Activated CD4-positive, alpha-beta T cell treated with anti-CD3 and anti-CD28 coated beads, Interleukin-2, amount 10 ng/mL, durations not matched to agents 7 days and 5 days (primary cell): ENCODE results near the gene NISCH. TPM values are rescaled to one million over a fixed set of nuclear protein-coding genes. Genes with fewer than 3 reads are reported as not detected.

Experiments used
- CTCF ChIA-PET: fragments of 350-600 bp; sonication (Branson Sonifier 250); formaldehyde crosslinking; loops from one replicate; lab custom pipeline; 2021; ENCODE audit warnings: antibody characterized with exemption; lab: Charles Lee
- POLR2A ChIA-PET: fragments of 350-600 bp; sonication (Branson Sonifier 250); formaldehyde crosslinking; loops from one replicate; lab custom pipeline; 2021; ENCODE audit warnings: antibody characterized with exemption; lab: Charles Lee
- DNase-seq: peaks from one replicate; pipeline ENCODE4 v3.0.0-alpha.2; 2020
- H3K27ac Mint-ChIP-seq: one replicate; pipeline ENCODE4 v1.8.0; 2021; ENCODE audit warnings: mild to moderate bottlenecking, moderate library complexity, mixed read lengths
- H3K27me3 Mint-ChIP-seq: one replicate; pipeline ENCODE4 v1.8.0; 2021; ENCODE audit warnings: mixed read lengths
- H3K36me3 Mint-ChIP-seq: one replicate; pipeline ENCODE4 v1.8.0; 2021; ENCODE audit warnings: low read depth, mixed read lengths
- H3K4me1 Mint-ChIP-seq: one replicate; pipeline ENCODE4 v1.8.0; 2021; ENCODE audit warnings: mixed read lengths
- H3K4me3 Mint-ChIP-seq: one replicate; pipeline ENCODE4 v1.8.0; 2021; ENCODE audit warnings: mild to moderate bottlenecking, moderate library complexity, mixed read lengths
- H3K9me3 Mint-ChIP-seq: one replicate; pipeline ENCODE4 v1.8.0; 2021; ENCODE audit warnings: mixed read lengths
- total RNA-seq, 2 experiments: library from RNA; stranded (reverse); gene quantifications; one replicate each; pipeline ENCODE4 v1.2.3, GENCODE V29; 2021

NISCH gene
- total RNA-seq, 2 experiments from 2014 or later: 94.5 TPM

- Mint-ChIP-seq H3K36me3 (peaks cover 28% of the 10 kb centered on the region), H3K4me1 (no peaks in the 10 kb centered on the region), H3K27ac (no peak overlapping the region), H3K4me3 (no peak overlapping the region), H3K9me3 (no peaks in the 10 kb centered on the region), H3K27me3 (no peaks in the 10 kb centered on the region)
- ChIA-PET CTCF (no interaction called here), POLR2A (no interaction called here)
- no peak for DNase-seq
Observed at GRCh38 chr3:52483081-52483480, 27.7 kb downstream of the NISCH start.

- CTCF ChIA-PET: no interaction called here
Observed at GRCh38 chr3:52483577-52484381, 28.4 kb downstream of the NISCH start.

GRCh38 chr3:52484680-52485461 is 29.5 kb downstream of the NISCH start:
- CTCF ChIA-PET: no interaction called here
- Mint-ChIP-seq H3K27ac (no peak overlapping the region), H3K27me3 (no peaks in the 10 kb centered on the region), H3K4me3 (no peak overlapping the region), H3K36me3 (peaks cover 25% of the 10 kb centered on the region), H3K9me3 (no peaks in the 10 kb centered on the region), H3K4me1 (no peaks in the 10 kb centered on the region)
- no peak for DNase-seq
- POLR2A ChIA-PET: no interaction called here

More at GRCh38 chr3:52483577-52484381, 28.4 kb downstream of the NISCH start:
- Mint-ChIP-seq H3K4me3 (no peak overlapping the region), H3K27ac (no peak overlapping the region), H3K4me1 (no peaks in the 10 kb centered on the region), H3K27me3 (no peaks in the 10 kb centered on the region), H3K9me3 (no peaks in the 10 kb centered on the region), H3K36me3 (peaks cover 27% of the 10 kb centered on the region)
- POLR2A ChIA-PET: no interaction called here
- DNase-seq: no peak

GRCh38 chr3:52487050-52487787 is 31.8 kb downstream of the NISCH start:
- CTCF ChIA-PET: interaction anchor here (0.6 kb wide), 1 partner anchor 758 kb away, joined by 3 read pairs; no protein-coding TSS in a partner anchor
- H3K36me3 Mint-ChIP-seq: peaks cover 15% of the 10 kb centered on the region

GRCh38 chr3:52487788-52488691 is 32.6 kb downstream of the NISCH start:
- no peaks in the 10 kb centered on the region for H3K9me3 Mint-ChIP-seq
- CTCF ChIA-PET: no interaction called here
- no peak overlapping the region for H3K4me3 Mint-ChIP-seq
- POLR2A ChIA-PET: no interaction called here
- no peak for DNase-seq
- no peaks in the 10 kb centered on the region for H3K27me3 Mint-ChIP-seq
- H3K4me1 Mint-ChIP-seq: no peaks in the 10 kb centered on the region
- no peak overlapping the region for H3K27ac Mint-ChIP-seq
- peaks cover 11% of the 10 kb centered on the region for H3K36me3 Mint-ChIP-seq

More at GRCh38 chr3:52487050-52487787, 31.8 kb downstream of the NISCH start:
- POLR2A ChIA-PET: no interaction called here
- no peak overlapping the region for H3K4me3 Mint-ChIP-seq
- no peak for DNase-seq
- H3K27ac Mint-ChIP-seq: no peak overlapping the region
- H3K4me1 Mint-ChIP-seq: no peaks in the 10 kb centered on the region
- no peaks in the 10 kb centered on the region for H3K27me3 Mint-ChIP-seq
- no peaks in the 10 kb centered on the region for H3K9me3 Mint-ChIP-seq

DNA sequence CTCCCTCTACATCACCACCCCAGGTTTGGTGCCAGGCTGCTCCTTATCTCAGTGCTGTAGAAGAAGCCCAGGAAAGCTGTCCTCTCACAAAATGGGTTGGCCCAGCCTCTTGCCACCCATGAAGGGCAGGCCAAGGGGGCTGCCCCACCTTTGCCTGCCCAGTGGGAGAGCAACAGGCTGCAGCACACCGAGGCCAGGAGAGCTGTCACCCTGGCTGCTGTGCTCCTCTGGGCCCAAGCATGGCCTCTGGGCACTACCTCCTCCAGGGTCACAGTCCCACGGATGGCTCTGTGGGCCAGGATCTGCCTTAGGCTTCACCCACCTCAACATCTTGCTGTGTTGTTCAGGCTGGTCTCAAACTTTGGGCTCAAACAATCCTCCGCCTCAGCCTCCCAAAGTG is 33.3 kb downstream of the NISCH start:
- H3K36me3 Mint-ChIP-seq: peaks cover 11% of the 10 kb centered on the region
- H3K4me1 Mint-ChIP-seq: no peaks in the 10 kb centered on the region
- H3K4me3 Mint-ChIP-seq: no peak overlapping the region
- no peaks in the 10 kb centered on the region for H3K27me3 Mint-ChIP-seq
- POLR2A ChIA-PET: no interaction called here
- DNase-seq: no peak
- no peaks in the 10 kb centered on the region for H3K9me3 Mint-ChIP-seq
- no peak overlapping the region for H3K27ac Mint-ChIP-seq
- CTCF ChIA-PET: interaction anchor here (1.0 to 1.2 kb wide), 2 partner anchors 18 to 38 kb away, joined by 3 read pairs; no protein-coding TSS in a partner anchor

GRCh38 chr3:52489453-52489852 is 34.0 kb downstream of the NISCH start:
- no peaks in the 10 kb centered on the region for H3K4me1 Mint-ChIP-seq
- no peaks in the 10 kb centered on the region for H3K9me3 Mint-ChIP-seq
- DNase-seq: no peak
- CTCF ChIA-PET: interaction anchor here (0.6 to 1.2 kb wide), 3 partner anchors 19 to 37 kb away, joined by 3 read pairs; no protein-coding TSS in a partner anchor
- no peak overlapping the region for H3K4me3 Mint-ChIP-seq
- no peak overlapping the region for H3K27ac Mint-ChIP-seq
- POLR2A ChIA-PET: interaction anchor here (0.7 kb wide), 1 partner anchor 32 kb away, joined by 3 read pairs; no protein-coding TSS in a partner anchor
- no peaks in the 10 kb centered on the region for H3K27me3 Mint-ChIP-seq
- H3K36me3 Mint-ChIP-seq: peaks cover 11% of the 10 kb centered on the region

DNA sequence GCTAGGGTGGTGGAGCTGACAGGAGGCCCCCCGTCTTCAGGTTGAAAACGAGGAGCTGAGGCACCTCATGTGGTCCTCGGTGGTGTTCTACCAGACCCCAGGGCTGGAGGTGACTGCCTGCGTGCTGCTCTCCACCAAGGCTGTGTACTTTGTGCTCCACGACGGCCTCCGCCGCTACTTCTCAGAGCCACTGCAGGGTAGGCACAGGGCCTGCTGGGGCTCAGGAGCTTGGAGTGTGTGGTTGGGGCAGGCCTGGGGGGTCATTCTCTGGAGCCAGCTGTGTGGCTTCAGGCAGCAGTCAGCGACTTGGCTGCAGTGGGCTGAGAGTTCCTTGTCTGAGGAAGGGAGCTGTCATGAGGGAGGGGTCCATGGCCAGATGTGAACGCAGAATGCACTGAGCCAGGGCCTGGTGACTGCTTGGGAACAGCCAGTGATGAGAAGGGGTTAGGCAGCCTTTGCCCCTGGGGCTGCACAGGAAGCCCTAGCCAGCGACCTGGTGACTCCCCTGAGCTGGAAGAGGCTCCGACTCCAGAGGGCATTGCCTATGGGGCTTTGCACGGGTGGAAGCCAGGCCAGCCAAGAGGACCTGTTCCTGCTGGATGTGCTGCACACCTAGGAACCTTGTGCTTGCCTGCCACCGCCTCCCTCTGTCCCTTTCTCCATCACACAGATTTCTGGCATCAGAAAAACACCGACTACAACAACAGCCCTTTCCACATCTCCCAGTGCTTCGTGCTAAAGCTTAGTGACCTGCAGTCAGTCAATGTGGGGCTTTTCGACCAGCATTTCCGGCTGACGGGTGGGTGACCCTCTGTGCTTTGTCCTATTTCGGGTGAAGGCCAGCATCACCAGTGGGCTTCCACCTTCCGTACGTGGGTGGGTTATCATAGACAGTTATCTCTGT is 34.9 kb downstream of the NISCH start:
- DNase-seq: no peak
- no peak overlapping the region for H3K4me3 Mint-ChIP-seq
- ChIA-PET POLR2A (interaction anchor here (0.7 kb wide), 1 partner anchor 33 kb away, joined by 3 read pairs; no protein-coding TSS in a partner anchor), CTCF (no interaction called here)
- no peak overlapping the region for H3K27ac Mint-ChIP-seq
- peaks cover 11% of the 10 kb centered on the region for H3K36me3 Mint-ChIP-seq
- no peaks in the 10 kb centered on the region for H3K4me1 Mint-ChIP-seq
- H3K27me3 Mint-ChIP-seq: no peaks in the 10 kb centered on the region
- no peaks in the 10 kb centered on the region for H3K9me3 Mint-ChIP-seq

DNA sequence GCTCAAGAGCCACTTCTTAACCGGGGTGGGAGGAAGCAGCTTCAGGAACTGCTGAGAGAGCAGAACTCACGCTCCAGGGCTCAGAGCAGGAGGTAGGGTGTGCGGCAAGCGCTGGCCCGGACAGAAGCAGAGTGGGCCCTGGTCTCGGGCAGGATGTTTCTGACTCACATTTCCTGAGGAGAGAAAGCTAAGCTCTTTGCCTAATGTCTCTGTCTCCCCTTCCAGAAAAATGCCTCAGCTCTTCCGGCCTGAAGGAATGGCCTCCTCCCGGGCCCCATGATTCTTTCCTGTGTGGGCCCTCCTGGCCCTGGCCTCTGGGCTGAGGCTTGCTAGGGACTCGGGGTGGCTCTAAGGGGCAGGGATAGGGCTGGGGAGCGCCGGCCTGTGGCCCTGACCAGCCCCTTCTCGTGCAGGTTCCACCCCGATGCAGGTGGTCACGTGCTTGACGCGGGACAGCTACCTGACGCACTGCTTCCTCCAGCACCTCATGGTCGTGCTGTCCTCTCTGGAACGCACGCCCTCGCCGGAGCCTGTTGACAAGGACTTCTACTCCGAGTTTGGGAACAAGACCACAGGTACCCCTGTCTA is 35.6 kb downstream of the NISCH start:
- no peak overlapping the region for H3K4me3 Mint-ChIP-seq
- DNase-seq: no peak
- POLR2A ChIA-PET: no interaction called here
- H3K27ac Mint-ChIP-seq: no peak overlapping the region
- H3K27me3 Mint-ChIP-seq: no peaks in the 10 kb centered on the region
- peaks cover 9% of the 10 kb centered on the region for H3K36me3 Mint-ChIP-seq
- no peaks in the 10 kb centered on the region for H3K9me3 Mint-ChIP-seq
- CTCF ChIA-PET: no interaction called here
- no peaks in the 10 kb centered on the region for H3K4me1 Mint-ChIP-seq

DNA sequence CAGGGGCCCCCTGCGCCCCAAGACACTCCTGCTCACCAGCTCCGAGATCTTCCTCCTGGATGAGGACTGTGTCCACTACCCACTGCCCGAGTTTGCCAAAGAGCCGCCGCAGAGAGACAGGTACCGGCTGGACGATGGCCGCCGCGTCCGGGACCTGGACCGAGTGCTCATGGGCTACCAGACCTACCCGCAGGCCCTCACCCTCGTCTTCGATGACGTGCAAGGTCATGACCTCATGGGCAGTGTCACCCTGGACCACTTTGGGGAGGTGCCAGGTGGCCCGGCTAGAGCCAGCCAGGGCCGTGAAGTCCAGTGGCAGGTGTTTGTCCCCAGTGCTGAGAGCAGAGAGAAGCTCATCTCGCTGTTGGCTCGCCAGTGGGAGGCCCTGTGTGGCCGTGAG is 36.7 kb downstream of the NISCH start:
- Mint-ChIP-seq H3K27me3 (no peaks in the 10 kb centered on the region), H3K4me3 (no peak overlapping the region), H3K27ac (no peak overlapping the region), H3K36me3 (peaks cover 9% of the 10 kb centered on the region), H3K9me3 (no peaks in the 10 kb centered on the region), H3K4me1 (no peaks in the 10 kb centered on the region)
- POLR2A ChIA-PET: no interaction called here
- no peak for DNase-seq
- CTCF ChIA-PET: no interaction called here
